SU-DHL-6 (cell line): Measurements from ENCODE around the gene SERPINC1.

Source experiments
- CTCF ChIP-seq: fragments of 200-600 bp; sonication (generic); IDR thresholded peaks from one replicate; pipeline ENCODE4 v1.5.1; 2017; ENCODE audit warnings: antibody characterized with exemption, mild to moderate bottlenecking, low read length, moderate library complexity; ENCODE audit not compliant: insufficient read depth, poor library complexity, severe bottlenecking
- EZH2phosphoT487 ChIP-seq: fragments of 200-600 bp; sonication (generic), shearing (Covaris generic); conservative IDR thresholded peaks from 2 replicates; pipeline ENCODE4 v1.6.1; 2018; ENCODE audit warnings: mild to moderate bottlenecking, antibody characterized with exemption, low read length, moderate library complexity, mixed read lengths

DNA sequence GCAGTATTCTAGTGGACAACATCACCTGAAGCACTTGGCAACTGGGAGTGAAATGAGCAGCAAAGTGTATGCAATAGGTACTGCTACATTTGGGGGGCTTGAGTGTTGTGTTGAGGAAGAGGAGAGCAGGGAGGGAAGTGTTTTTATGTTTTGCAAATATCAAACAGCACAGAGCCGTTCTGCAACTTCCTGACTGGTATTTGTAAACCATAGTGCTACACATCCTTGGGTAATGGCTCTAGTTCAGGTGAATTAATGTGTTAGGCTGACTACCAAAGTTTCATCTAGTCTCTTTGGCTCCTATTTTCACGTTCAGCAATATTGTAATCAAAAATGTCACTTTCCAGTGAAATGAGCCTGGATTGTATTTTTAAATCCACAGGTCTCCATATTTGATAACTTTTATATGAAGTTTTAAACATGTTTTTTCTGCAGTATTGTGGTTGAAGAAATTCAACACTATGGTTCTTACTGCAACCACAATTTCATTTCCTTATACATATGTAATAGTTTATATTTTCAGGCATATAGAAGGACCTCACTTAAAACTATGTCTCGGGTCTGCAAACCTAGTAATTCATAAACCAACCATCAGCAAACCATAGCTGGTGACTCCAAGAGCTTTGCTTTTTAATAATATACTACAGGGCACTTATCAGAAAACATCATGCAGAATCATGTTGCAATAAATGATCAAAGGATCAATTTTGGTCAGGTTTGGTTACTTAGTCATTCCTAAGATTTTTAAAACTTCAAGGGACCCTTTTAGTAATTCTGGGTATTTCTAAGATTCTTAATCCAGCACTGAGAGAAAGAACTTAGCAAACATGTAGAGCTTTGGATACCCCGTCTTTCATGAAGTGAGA lies 30.1 kb downstream of the SERPINC1 start:
- TF ChIP-seq EZH2phosphoT487 = no peak
- no peak for TF ChIP-seq CTCF
